Gastrocnemius medialis (tissue), 4 donors: Measurements from ENCODE around the gene LCN9.

Experiments
- POLR2A ChIP-seq, 2 donors: fragments of 450-650 bp; IDR thresholded peaks; one replicate each; pipeline ENCODE4 v1.6.1; 2017; ENCODE audit warnings: antibody characterized with exemption in 2 of 2, mild to moderate bottlenecking in 2 of 2, moderate library complexity in 2 of 2
- TF ChIP-seq, protein P1 (sequence below), 5 experiments: fragments of 450-650 bp in 3 of 5; fragments of 200-600 bp in 2 of 5; sonication (generic) in 2 of 5; IDR thresholded peaks in 4 of 5; conservative IDR thresholded peaks in 1 of 5; 1 replicate in 4 of 5; 2 replicates in 1 of 5; pipeline ENCODE4 v1.5.1; 2016 to 2019; ENCODE audit warnings: antibody characterized with exemption in 5 of 5, mild to moderate bottlenecking in 3 of 5, moderate library complexity in 3 of 5

DNA sequence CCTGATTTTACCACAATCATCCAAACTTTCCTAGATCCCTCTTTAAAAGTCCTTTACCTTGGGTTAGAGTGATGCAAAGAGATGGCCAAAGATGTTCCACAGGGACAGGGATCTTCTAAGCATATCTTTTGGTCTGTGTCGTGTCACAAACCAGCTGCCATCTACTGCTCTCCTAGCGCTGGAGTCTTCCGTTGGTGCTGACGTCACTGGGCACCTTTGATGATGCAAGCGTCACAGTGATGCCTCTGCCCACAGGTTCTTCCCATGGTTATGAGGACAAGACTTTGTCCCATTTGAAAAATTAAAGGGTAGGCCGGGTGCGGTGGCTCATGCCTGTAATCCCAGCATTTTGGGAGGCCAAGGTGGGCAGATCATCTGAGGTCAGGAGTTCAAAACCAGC, 22.1 kb upstream of the LCN9 start:
- TF ChIP-seq, protein P1, sequence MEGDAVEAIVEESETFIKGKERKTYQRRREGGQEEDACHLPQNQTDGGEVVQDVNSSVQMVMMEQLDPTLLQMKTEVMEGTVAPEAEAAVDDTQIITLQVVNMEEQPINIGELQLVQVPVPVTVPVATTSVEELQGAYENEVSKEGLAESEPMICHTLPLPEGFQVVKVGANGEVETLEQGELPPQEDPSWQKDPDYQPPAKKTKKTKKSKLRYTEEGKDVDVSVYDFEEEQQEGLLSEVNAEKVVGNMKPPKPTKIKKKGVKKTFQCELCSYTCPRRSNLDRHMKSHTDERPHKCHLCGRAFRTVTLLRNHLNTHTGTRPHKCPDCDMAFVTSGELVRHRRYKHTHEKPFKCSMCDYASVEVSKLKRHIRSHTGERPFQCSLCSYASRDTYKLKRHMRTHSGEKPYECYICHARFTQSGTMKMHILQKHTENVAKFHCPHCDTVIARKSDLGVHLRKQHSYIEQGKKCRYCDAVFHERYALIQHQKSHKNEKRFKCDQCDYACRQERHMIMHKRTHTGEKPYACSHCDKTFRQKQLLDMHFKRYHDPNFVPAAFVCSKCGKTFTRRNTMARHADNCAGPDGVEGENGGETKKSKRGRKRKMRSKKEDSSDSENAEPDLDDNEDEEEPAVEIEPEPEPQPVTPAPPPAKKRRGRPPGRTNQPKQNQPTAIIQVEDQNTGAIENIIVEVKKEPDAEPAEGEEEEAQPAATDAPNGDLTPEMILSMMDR (IDR thresholded peaks at IDR 0.05 in 4 of 5, conservative IDR thresholded peaks at IDR 0.05 in 1 of 5) = no peak
- no peak for TF ChIP-seq POLR2A (IDR thresholded peaks at IDR 0.05)
